NCI-H82 treated with DMSO at 0.1 percent for 48 hours (cell line): ENCODE data around the gene ADORA2A.
A peak's percentile ranks its signal among the peaks of the same experiment; 100 is the strongest.

Experiments
- DNase-seq: peaks from one replicate; lab custom pipeline; 2025; ENCODE audit not compliant: unreplicated experiment; lab: John Stamatoyannopoulos, UW

ADORA2A gene

DNA sequence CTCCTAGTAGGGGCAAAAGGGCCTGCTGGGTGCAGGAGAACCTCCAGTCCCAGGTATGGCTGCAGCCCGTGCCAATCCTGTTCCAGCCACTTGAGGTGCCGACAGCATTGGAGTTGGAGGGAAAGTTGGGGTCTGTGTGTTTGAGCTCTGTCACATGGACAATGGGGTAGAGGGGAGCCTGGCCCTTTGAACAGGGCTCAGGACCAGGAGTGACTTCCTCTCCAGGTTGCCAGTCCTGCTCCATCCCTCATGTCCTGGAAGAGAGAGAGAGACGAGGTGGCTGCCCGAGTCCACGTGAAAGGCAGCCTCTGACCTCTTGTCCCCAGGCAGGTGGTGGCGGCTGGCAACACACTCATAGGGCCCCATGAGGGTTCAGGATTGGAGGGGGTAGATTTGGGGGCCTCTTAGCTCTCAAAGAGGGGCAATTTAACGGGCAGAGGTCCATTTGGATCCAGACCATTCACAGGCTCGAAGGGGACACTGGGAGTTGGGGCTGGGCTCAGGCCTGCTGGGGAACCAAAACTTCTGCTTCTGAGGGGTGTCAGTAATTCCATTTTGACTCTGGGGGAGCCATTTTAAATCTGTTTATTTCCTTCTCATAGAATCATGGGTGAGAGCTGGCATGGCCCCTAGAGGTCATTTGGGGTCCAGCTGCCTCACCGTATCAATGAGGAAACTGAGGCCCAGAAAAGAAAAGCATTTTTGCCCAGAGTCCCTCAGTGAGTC lies 4.1 kb downstream of the ADORA2A start:
- no peak for DNase-seq

DNA sequence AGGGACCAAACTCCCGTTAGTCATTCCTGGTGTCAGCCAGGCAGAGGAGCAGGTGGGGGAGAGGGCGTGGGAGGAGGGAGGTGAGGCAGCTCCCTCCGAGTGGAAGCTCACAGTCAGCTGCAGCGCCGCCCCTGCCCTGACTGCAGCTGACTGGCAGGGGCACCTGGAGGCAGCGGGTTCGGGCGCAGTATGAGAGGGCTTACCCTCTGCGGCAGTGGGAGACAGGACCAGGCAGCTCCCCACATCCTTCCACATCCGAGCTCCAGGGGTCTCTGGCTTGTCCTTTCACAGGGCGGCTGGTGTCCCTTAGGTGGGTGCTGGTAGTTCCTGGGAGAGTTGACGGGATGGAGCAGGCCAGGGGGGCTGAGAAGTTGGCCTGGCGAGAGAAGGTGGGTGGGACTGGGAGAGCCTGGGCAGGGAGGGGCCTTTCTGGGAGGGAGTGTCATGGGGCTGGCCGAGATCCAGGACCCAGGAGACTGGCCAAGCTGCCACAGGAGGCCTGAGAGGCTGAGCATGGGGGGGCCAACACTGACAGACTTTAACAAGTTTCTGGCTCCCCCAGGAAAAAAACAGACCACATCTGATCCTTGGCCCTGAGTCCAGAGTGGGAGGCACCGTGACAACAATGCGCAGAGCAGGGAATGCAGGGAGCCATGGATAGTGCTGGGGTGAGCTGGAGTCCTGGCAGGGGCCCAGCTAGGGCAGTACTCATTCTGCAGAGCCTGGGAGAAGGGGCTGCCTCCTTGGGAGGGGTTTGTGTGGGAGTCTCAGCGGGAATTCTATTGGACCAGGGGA lies 4.9 kb downstream of the ADORA2A start:
- DNase-seq, result no peak

- DNase-seq, result no peak
These were observed 5.8 kb downstream of the ADORA2A start for GRCh38 chr22:24433001-24433827.

GRCh38 chr22:24433828-24434470 lies 6.5 kb downstream of the ADORA2A start:
- DNase-seq, result no peak

- no peak for DNase-seq
These were observed 7.3 kb downstream of the ADORA2A start for GRCh38 chr22:24434471-24435322.

GRCh38 chr22:24435323-24435645 lies 7.9 kb downstream of the ADORA2A start:
- no peak for DNase-seq

DNA sequence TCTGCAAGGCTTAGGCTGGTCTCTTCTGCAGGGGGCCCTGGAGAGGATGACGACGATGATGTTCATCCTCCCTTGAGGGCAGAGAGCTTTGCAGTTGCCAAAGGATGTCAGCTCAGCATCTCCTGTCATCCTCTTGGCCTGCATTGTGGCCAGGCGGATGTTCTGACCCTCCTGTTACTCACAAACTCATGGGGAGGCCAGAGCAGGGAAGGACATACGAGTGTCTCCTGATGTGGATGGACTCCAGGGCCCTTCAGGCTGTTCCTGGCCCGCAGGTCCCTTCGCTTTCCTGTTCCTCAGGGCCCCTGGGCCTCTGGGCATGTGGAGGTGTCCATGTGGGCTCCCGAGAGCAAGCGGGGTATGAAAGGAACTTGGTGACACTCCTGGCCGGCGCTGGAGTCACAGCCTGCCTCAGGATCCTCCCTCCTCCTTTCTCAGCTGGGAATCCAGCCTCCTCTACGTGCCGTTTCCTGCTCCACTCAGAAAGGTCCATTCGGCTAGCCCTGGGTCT lies 8.5 kb downstream of the ADORA2A start:
- DNase-seq, result no peak

DNA sequence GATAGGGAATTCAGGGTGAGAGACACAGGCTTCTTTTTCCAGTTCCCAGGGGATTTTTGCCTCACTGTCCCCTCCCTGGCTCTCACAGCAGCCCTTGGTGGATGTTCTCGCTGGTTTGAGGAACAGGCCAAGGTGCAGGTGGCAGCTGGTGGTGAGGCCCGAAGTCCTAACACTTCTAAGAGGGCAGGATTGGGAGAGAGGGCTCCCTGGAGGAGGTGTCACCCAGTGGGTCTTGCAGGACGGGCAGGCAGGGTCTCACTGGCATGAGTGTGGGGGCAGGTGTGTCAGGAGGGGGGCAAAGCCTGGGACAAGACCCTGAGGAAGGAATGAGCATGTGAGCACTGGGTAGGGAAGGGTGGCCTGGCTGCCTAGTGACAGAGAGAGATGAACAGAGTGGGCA lies 9.2 kb downstream of the ADORA2A start:
- no peak for DNase-seq

- no peak for DNase-seq
These were observed 9.7 kb downstream of the ADORA2A start for GRCh38 chr22:24437091-24437490.

- DNase-seq, result no peak
These were observed 10.4 kb downstream of the ADORA2A start for GRCh38 chr22:24437741-24438328.

GRCh38 chr22:24440270-24440717 lies 12.9 kb downstream of the ADORA2A start:
- no peak for DNase-seq

- no peak for DNase-seq
These were observed 13.5 kb downstream of the ADORA2A start for GRCh38 chr22:24440718-24441405.

- no peak for DNase-seq
These were observed 14.3 kb downstream of the ADORA2A start for GRCh38 chr22:24441406-24442351.

- DNase-seq, result no peak
These were observed 14.9 kb downstream of the ADORA2A start for GRCh38 chr22:24442352-24442744.

- no peak for DNase-seq
These were observed 16.3 kb downstream of the ADORA2A start for GRCh38 chr22:24443668-24444067.

GRCh38 chr22:24444251-24444650 lies 16.9 kb downstream of the ADORA2A start:
- DNase-seq, result no peak

GRCh38 chr22:24444729-24445466 lies 17.5 kb downstream of the ADORA2A start:
- peak; percentile 27 for DNase-seq
